ENCODE measurements around the gene LORICRIN. TPM values are rescaled to one million over a fixed set of nuclear protein-coding genes. Genes with fewer than 3 reads are reported as not detected.

The LORICRIN gene, protein sequence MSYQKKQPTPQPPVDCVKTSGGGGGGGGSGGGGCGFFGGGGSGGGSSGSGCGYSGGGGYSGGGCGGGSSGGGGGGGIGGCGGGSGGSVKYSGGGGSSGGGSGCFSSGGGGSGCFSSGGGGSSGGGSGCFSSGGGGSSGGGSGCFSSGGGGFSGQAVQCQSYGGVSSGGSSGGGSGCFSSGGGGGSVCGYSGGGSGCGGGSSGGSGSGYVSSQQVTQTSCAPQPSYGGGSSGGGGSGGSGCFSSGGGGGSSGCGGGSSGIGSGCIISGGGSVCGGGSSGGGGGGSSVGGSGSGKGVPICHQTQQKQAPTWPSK
- not detected in 2 replicates for total RNA-seq

DNA sequence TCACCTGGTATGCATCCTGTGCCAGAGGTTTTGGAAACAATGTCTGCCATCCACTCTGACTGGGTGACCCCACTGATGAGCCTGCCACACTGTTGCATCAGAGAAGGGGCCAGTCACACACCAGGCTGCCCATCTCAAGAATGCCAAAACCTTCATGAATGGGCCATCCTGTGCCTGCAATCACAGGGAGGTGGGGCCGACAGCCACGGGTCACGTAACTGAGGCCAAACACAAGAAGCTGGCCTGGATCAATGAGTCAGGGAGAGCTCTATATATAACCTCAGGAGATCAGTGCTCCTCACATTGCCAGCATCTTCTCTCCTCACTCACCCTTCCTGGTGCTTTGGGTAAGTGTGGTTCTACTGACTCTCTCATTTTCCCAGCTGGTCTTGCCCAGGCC is at the start of gene LORICRIN:
TSS of gene LORICRIN (plus strand) at position 301 of the 400 bp plus-strand sequence. CDS start 1,263 bp downstream, outside the sequence.

DNA sequence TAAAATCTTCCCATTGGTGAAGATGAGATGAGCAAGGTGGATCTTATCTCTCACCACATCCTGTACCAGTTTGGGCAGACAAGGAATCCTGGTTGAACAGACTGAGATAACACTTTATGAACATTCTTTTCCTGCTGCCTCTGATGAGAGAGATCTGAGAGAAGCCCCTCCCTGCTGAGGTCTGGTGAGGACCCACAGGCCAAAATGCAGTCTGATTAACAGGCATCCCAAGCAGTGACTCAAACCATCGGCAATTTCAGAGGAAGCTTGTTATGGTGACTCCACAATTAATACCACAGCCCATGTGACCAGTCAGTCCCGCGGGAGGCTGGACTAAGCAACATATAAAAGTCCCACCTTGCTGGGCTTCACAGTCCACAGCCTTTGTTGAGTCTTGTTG is 42.3 kb upstream of the LORICRIN start, which contains the start of gene PRR9:
TSS of gene PRR9 (plus strand) at position 373 of the 400 bp plus-strand sequence. CDS start 561 bp downstream, outside the sequence.

Other genes starting within 250 kb of the LORICRIN start
- gene SPRR1B, start 228.5 kb upstream of the LORICRIN start, total RNA-seq: not detected in 2 replicates
- gene SPRR2D, start 218.6 kb upstream of the LORICRIN start, total RNA-seq: not detected in 2 replicates
- gene SPRR2A, start 202.2 kb upstream of the LORICRIN start, total RNA-seq: not detected in 2 replicates
- not detected in 2 replicates for gene SPRR2B, start 188.1 kb upstream of the LORICRIN start, total RNA-seq
- gene SPRR2E, start 165.2 kb upstream of the LORICRIN start, total RNA-seq: not detected in 2 replicates
- gene SPRR2F, start 146.2 kb upstream of the LORICRIN start, total RNA-seq: not detected in 2 replicates
- not detected in 2 replicates for gene SPRR2G, start 108.8 kb upstream of the LORICRIN start, total RNA-seq
- not detected in 2 replicates for gene LELP1, start 56.3 kb upstream of the LORICRIN start, total RNA-seq
- gene PRR9, start 42.1 kb upstream of the LORICRIN start, total RNA-seq: 0.12 TPM in 1 of 2 replicates, not detected in the other
- not detected in 2 replicates for gene PGLYRP3, start 53.3 kb downstream of the LORICRIN start, total RNA-seq
- gene PGLYRP4, start 89.2 kb downstream of the LORICRIN start, total RNA-seq: not detected in 2 replicates
- gene S100A9, start 98.2 kb downstream of the LORICRIN start, total RNA-seq: 0.82 TPM in 1 of 2 replicates, not detected in the other
- not detected in 2 replicates for gene S100A12, start 115.9 kb downstream of the LORICRIN start, total RNA-seq
- gene S100A8, start 131.4 kb downstream of the LORICRIN start, total RNA-seq: not detected in 2 replicates
- not detected in 2 replicates for gene S100A7A, start 156.8 kb downstream of the LORICRIN start, total RNA-seq
- not detected in 2 replicates for gene S100A7, start 201.0 kb downstream of the LORICRIN start, total RNA-seq